GM23338 (cell line): ENCODE data around the gene MAP3K21. TPM values are rescaled to one million over a fixed set of nuclear protein-coding genes. Genes with fewer than 3 reads are reported as not detected.

Source experiments
- ATAC-seq: fragments of 200-7000 bp; cut with Tn5 transposase; 3 replicates; pipeline ENCODE4 v1.9.1; 2020
- DNase-seq: peaks from one replicate; pipeline ENCODE4 v3.0.0-alpha.2; 2015; ENCODE audit warnings: low spot score
- H2AFZ ChIP-seq: fragments of 200-600 bp; sonication (generic); 2 replicates; pipeline ENCODE4 v1.8.0; 2016; ENCODE audit warnings: antibody characterized with exemption, mild to moderate bottlenecking, moderate library complexity
- H3F3A ChIP-seq: fragments of 200-600 bp; sonication (generic); replicated peaks from 2 replicates; pipeline ENCODE4 v1.8.0; 2017; ENCODE audit warnings: antibody characterized with exemption, mixed run types, low read depth
- H3K27ac ChIP-seq: fragments of 200-600 bp; sonication (generic); 2 replicates; pipeline ENCODE4 v1.6.1; 2016; ENCODE audit warnings: low read depth
- H3K27me3 ChIP-seq: fragments of 200-600 bp; sonication (generic); 2 replicates; pipeline ENCODE4 v1.8.0; 2016; ENCODE audit warnings: mild to moderate bottlenecking, mixed run types, moderate library complexity; ENCODE audit not compliant: insufficient read depth
- H3K36me3 ChIP-seq: fragments of 200-600 bp; sonication (generic); 2 replicates; pipeline ENCODE4 v1.8.0; 2016; ENCODE audit warnings: mild to moderate bottlenecking; ENCODE audit not compliant: insufficient read depth
- H3K4me1 ChIP-seq: fragments of 200-600 bp; sonication (generic); 2 replicates; pipeline ENCODE4 v1.8.0; 2016; ENCODE audit warnings: mild to moderate bottlenecking, moderate library complexity; ENCODE audit not compliant: insufficient read depth
- H3K4me2 ChIP-seq: fragments of 200-600 bp; sonication (generic); 2 replicates; pipeline ENCODE4 v1.7.1; 2017; ENCODE audit warnings: mixed run types
- H3K4me3 ChIP-seq: fragments of 200-600 bp; sonication (generic); 2 replicates; pipeline ENCODE4 v1.6.1; 2016; ENCODE audit warnings: mixed run types
- H3K79me2 ChIP-seq: fragments of 200-600 bp; sonication (generic); replicated peaks from 2 replicates; pipeline ENCODE4 v1.8.0; 2017; ENCODE audit warnings: mild to moderate bottlenecking; ENCODE audit not compliant: insufficient read depth
- H3K9me2 ChIP-seq: fragments of 200-600 bp; sonication (generic); 2 replicates; pipeline ENCODE4 v1.8.0; 2017; ENCODE audit not compliant: insufficient read depth
- H4K20me1 ChIP-seq: fragments of 200-600 bp; sonication (generic); replicated peaks from 2 replicates; pipeline ENCODE4 v1.8.0; 2017; ENCODE audit warnings: mild to moderate bottlenecking; ENCODE audit not compliant: insufficient read depth
- H3K27ac Mint-ChIP-seq: 2 replicates; pipeline ENCODE4 v1.8.0; 2020; ENCODE audit warnings: inconsistent platforms, mild to moderate bottlenecking, moderate library complexity, mixed read lengths
- H3K27me3 Mint-ChIP-seq: 3 replicates; pipeline ENCODE4 v1.8.0; 2022; ENCODE audit warnings: low read depth, mild to moderate bottlenecking, moderate library complexity, mixed read lengths, inconsistent platforms; ENCODE audit not compliant: insufficient read depth, poor library complexity
- H3K36me3 Mint-ChIP-seq: 3 replicates; pipeline ENCODE4 v1.8.0; 2021; ENCODE audit warnings: low read depth, mild to moderate bottlenecking, inconsistent platforms, moderate library complexity, mixed read lengths
- H3K4me1 Mint-ChIP-seq: 3 replicates; pipeline ENCODE4 v1.8.0; 2020; ENCODE audit warnings: mild to moderate bottlenecking, inconsistent platforms, mixed read lengths
- H3K4me3 Mint-ChIP-seq: 3 replicates; pipeline ENCODE4 v1.8.0; 2021; ENCODE audit warnings: moderate library complexity, mild to moderate bottlenecking, inconsistent platforms, mixed read lengths
- H3K9me3 Mint-ChIP-seq: 3 replicates; pipeline ENCODE4 v1.8.0; 2020; ENCODE audit warnings: moderate library complexity, mild to moderate bottlenecking, inconsistent platforms, mixed read lengths
- CREB1 ChIP-seq: fragments of 250-450 bp; sonication (Bioruptor Pico); IDR thresholded peaks from 2 replicates; pipeline ENCODE4 v1.5.0; 2020; ENCODE audit warnings: low read depth, mild to moderate bottlenecking, moderate library complexity
- ETS1 ChIP-seq: IDR thresholded peaks from 2 replicates; pipeline ENCODE4 v1.6.1; 2016; ENCODE audit warnings: antibody characterized with exemption
- EZH2 ChIP-seq: fragments of 200-600 bp; sonication (generic); IDR thresholded peaks from one replicate; pipeline ENCODE4 v1.8.0; 2017; ENCODE audit warnings: antibody characterized with exemption, mild to moderate bottlenecking, low read depth; ENCODE audit not compliant: unreplicated experiment
- EZH2phosphoT487 ChIP-seq: fragments of 200-600 bp; sonication (generic); IDR thresholded peaks from one replicate; pipeline ENCODE4 v1.8.1; 2018; ENCODE audit warnings: antibody characterized with exemption; ENCODE audit not compliant: unreplicated experiment
- JUNB ChIP-seq: IDR thresholded peaks from one replicate; pipeline ENCODE4 v1.6.1; 2016; ENCODE audit warnings: antibody characterized with exemption; ENCODE audit not compliant: unreplicated experiment
- NANOG ChIP-seq: IDR thresholded peaks from 2 replicates; pipeline ENCODE4 v1.6.1; 2016; ENCODE audit warnings: antibody characterized with exemption, borderline replicate concordance
- POLR2AphosphoS5 ChIP-seq: IDR thresholded peaks from 2 replicates; pipeline ENCODE4 v1.6.1; 2016; ENCODE audit warnings: antibody characterized with exemption, low read depth
- REST ChIP-seq: IDR thresholded peaks from one replicate; pipeline ENCODE4 v1.6.1; 2018; ENCODE audit warnings: antibody characterized with exemption; ENCODE audit not compliant: unreplicated experiment
- STAT1 ChIP-seq: IDR thresholded peaks from one replicate; pipeline ENCODE4 v1.6.1; 2016; ENCODE audit warnings: antibody characterized with exemption; ENCODE audit not compliant: unreplicated experiment
- ZNF114 ChIP-seq: fragments of 250-450 bp; sonication (Bioruptor Pico); IDR thresholded peaks from 2 replicates; pipeline ENCODE4 v1.5.0; 2020; ENCODE audit warnings: mild to moderate bottlenecking, moderate library complexity
- ZNF331 ChIP-seq: fragments of 250-450 bp; sonication (Bioruptor Pico); IDR thresholded peaks from 2 replicates; pipeline ENCODE4 v1.5.0; 2020; ENCODE audit warnings: low read depth, mild to moderate bottlenecking, moderate library complexity
- ZNF462 ChIP-seq: fragments of 250-450 bp; sonication (Bioruptor Pico); IDR thresholded peaks from 2 replicates; pipeline ENCODE4 v1.5.0; 2020; ENCODE audit warnings: mild to moderate bottlenecking, moderate library complexity
- polyA plus RNA-seq: library from polyadenylated mRNA; unstranded; fragments of >200 nt; fragmentation: Nextera tagmentation; extraction: Ambion mirVana; gene quantifications from 2 replicates; pipeline ENCODE4 v1.2.1, GENCODE V29; 2016
- total RNA-seq: library from RNA; depleted of rRNA; stranded (reverse); fragments of >200 nt; shearing (Covaris generic); gene quantifications from 2 replicates; pipeline ENCODE4 v1.2.3, GENCODE V29; 2014
- TF ChIP-seq, protein P1 (sequence below), 2 experiments: fragments of 200-600 bp in 1 of 2; sonication (generic) in 1 of 2; conservative IDR thresholded peaks; 2 replicates each; pipeline versions ENCODE4 v1.5.1 to v1.6.1; 2016 to 2017; ENCODE audit warnings: antibody characterized with exemption in 2 of 2, low read depth in 2 of 2, mild to moderate bottlenecking in 2 of 2, moderate library complexity in 1 of 2

MAP3K21 gene
- total and polyA plus RNA-seq, 2 experiments from 2014 or later, result 11.7 to 40.1 TPM

DNA sequence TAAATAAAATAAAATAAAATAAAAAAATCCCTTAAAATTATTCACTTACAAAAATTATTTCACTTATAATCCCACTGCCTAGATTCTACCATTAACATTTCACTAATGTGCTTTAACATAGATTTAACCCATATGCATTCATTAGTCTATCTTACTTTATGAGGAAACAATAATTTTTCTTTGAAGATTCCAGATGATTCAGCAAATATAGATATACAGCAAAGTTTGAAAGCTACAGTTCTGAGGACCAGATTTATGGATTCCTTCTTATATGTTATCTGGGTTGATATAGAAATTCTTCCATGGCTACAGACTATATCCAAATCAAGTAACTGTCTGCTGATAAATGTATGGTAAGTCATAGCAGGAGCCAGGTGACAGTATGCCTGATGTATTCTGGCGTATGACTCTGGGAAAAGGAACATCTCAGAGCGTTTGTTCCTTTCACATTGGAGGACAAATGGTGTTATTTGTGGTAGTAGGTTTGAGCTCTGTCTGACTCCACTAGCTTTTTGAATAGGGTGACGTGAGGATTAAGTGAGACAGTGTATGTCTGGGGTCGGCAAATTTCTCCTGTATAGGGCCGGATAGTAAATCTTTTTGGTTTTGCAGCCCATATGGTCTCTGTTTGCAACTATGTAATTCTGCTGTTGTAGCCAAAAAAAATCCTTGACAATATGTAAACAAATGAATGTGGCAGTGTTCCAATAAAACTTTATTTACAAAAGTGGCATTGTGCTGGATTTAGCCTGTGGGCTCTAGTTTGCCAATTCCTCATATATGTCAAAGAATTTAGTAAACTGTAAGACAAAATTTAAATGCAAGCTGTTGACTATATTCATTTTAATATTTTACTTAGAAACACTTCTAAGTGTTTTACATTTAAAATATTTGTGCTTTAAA lies 9.3 kb downstream of the MAP3K21 start:
- no peak overlapping the region for H3K27ac Mint-ChIP-seq
- no peaks in the 10 kb centered on the region for H3K36me3 Mint-ChIP-seq
- H3K27me3 Mint-ChIP-seq, result peaks cover 4% of the 10 kb centered on the region
- Histone ChIP-seq H3F3A (no peaks in the 10 kb centered on the region), H3K4me2 (no peak overlapping the region), H2AFZ (no peak overlapping the region), H3K4me3 (no peak overlapping the region), H3K4me1 (peaks cover 48% of the 10 kb centered on the region), H3K27me3 (no peaks in the 10 kb centered on the region), H3K36me3 (no peaks in the 10 kb centered on the region), H3K27ac (no peak overlapping the region), H3K9me2 (no peaks in the 10 kb centered on the region), H3K79me2 (peaks cover 97% of the 10 kb centered on the region), H4K20me1 (peaks cover 10% of the 10 kb centered on the region)
- no peak for DNase-seq
- TF ChIP-seq, protein P1, sequence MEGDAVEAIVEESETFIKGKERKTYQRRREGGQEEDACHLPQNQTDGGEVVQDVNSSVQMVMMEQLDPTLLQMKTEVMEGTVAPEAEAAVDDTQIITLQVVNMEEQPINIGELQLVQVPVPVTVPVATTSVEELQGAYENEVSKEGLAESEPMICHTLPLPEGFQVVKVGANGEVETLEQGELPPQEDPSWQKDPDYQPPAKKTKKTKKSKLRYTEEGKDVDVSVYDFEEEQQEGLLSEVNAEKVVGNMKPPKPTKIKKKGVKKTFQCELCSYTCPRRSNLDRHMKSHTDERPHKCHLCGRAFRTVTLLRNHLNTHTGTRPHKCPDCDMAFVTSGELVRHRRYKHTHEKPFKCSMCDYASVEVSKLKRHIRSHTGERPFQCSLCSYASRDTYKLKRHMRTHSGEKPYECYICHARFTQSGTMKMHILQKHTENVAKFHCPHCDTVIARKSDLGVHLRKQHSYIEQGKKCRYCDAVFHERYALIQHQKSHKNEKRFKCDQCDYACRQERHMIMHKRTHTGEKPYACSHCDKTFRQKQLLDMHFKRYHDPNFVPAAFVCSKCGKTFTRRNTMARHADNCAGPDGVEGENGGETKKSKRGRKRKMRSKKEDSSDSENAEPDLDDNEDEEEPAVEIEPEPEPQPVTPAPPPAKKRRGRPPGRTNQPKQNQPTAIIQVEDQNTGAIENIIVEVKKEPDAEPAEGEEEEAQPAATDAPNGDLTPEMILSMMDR (conservative IDR thresholded peaks at IDR 0.05; ENCODE audit: low read depth in 2 of 2), result no peak
- no peak for TF ChIP-seq ZNF462 (CRISPR knock-in tag)
- no peak for TF ChIP-seq CREB1 (CRISPR knock-in tag)
- no peak for TF ChIP-seq JUNB
- TF ChIP-seq REST, result no peak
- TF ChIP-seq EZH2phosphoT487, result no peak
- TF ChIP-seq ZNF114, result no peak
- TF ChIP-seq ZNF331, result no peak
- no peak for TF ChIP-seq POLR2AphosphoS5
- no peak for TF ChIP-seq EZH2
- no peak for TF ChIP-seq STAT1
- TF ChIP-seq NANOG, result no peak
- no peak for TF ChIP-seq ETS1
- no peaks in the 10 kb centered on the region for H3K9me3 Mint-ChIP-seq
- no peak for ATAC-seq
- H3K4me3 Mint-ChIP-seq, result no peak overlapping the region
- H3K4me1 Mint-ChIP-seq, result peaks cover 47% of the 10 kb centered on the region
